ENCODE results near the gene EPYC. TPM values are rescaled to one million over a fixed set of nuclear protein-coding genes. Genes with fewer than 3 reads are reported as not detected.

The EPYC gene
- total and polyA plus RNA-seq, 10 of the 15 experiments (the other 5 are each of a cell fraction or from before 2014, with no cell fraction given): not detected

- ChIA-PET CTCF (no interaction called here), POLR2A (no interaction called here), RAD21 (ENCODE audit: unreplicated experiment) (no interaction called here), SMC1A (ENCODE audit: uncharacterized antibody, unreplicated experiment) (interaction anchor here (1.1 kb wide), 1 partner anchor 124 kb away, joined by 3 read pairs; no protein-coding TSS in a partner anchor)
- Histone ChIP-seq H3K4me2 (ENCODE audit: control insufficient read depth, insufficient read depth) (no peak overlapping the region), H3K4me1 (ENCODE audit: control insufficient read depth, insufficient read depth, low read length) (no peaks in the 10 kb centered on the region), H3K79me2 (ENCODE audit: control insufficient read depth, insufficient read depth, low read length) (no peaks in the 10 kb centered on the region), H3K9ac (ENCODE audit: control insufficient read depth, insufficient read depth, low read length) (no peak overlapping the region), H3K9me3 (replicated peaks; ENCODE audit: control insufficient read depth, insufficient read depth, low read length) (no peaks in the 10 kb centered on the region), H2AFZ (ENCODE audit: control insufficient read depth, low read depth, low read length) (no peak overlapping the region), H4K20me1 (ENCODE audit: control insufficient read depth, insufficient read depth) (no peaks in the 10 kb centered on the region), H3K27ac (ENCODE audit: control insufficient read depth, insufficient read depth) (no peak overlapping the region), H3K4me3 (no peak overlapping the region), H3K36me3 (ENCODE audit: control insufficient read depth in 2 of 2, insufficient read depth in 2 of 2, low read length in 1 of 2) (no peaks in the 10 kb centered on the region), H3K27me3 (replicated peaks in 1 of 2; ENCODE audit: control insufficient read depth in 2 of 2, insufficient read depth in 2 of 2, low read length in 1 of 2) (no peaks in the 10 kb centered on the region; a peak in 1 of 4 replicates)
- DNase-seq (ENCODE audit: low read depth, low spot score): no peak
- no peak for FAIRE-seq
- no peak for ATAC-seq
- no TSS peak for BruUV-seq (replicated peaks)
- no peak for TF ChIP-seq LARP7 (IDR thresholded peaks at IDR 0.05)
- TF ChIP-seq SMARCA5 (IDR thresholded peaks at IDR 0.05): no peak
- TF ChIP-seq KDM1A (IDR thresholded peaks at IDR 0.05; ENCODE audit: borderline replicate concordance): no peak
- no peak for TF ChIP-seq NR2F1 (conservative IDR thresholded peaks at IDR 0.05)
- TF ChIP-seq SMAD1 (IDR thresholded peaks at IDR 0.05; ENCODE audit: low read depth, partially characterized antibody): no peak
- TF ChIP-seq RFX5 (IDR thresholded peaks at IDR 0.05; ENCODE audit: low read depth, low read length): no peak
- intact Hi-C loops (cut with micrococcal nuclease; ENCODE audit: unreplicated experiment) (no loop called here), in situ Hi-C loops (cut with MboI) (loop anchor here (5.0 to 10.0 kb wide), 2 partner anchors 123 to 341 kb away; no protein-coding TSS in a partner anchor)
- 0% methylated on average over 3 of the region's 3 CpGs for WGBS (ENCODE audit: insufficient coverage, insufficient replicate concordance, low lambda C conversion rate, missing lambda C conversion rate)
These were observed 20.7 kb downstream of the EPYC start for GRCh38 chr12:90984114-90984513.

- Histone ChIP-seq H3K36me3 (ENCODE audit: control insufficient read depth in 2 of 2, insufficient read depth in 2 of 2, low read length in 1 of 2) (no peaks in the 10 kb centered on the region), H3K4me1 (ENCODE audit: control insufficient read depth, insufficient read depth, low read length) (no peaks in the 10 kb centered on the region), H3K9ac (ENCODE audit: control insufficient read depth, insufficient read depth, low read length) (no peak overlapping the region), H3K4me3 (no peak overlapping the region), H3K79me2 (ENCODE audit: control insufficient read depth, insufficient read depth, low read length) (no peaks in the 10 kb centered on the region), H3K4me2 (ENCODE audit: control insufficient read depth, insufficient read depth) (no peak overlapping the region), H3K9me3 (replicated peaks; ENCODE audit: control insufficient read depth, insufficient read depth, low read length) (no peaks in the 10 kb centered on the region), H4K20me1 (ENCODE audit: control insufficient read depth, insufficient read depth) (no peaks in the 10 kb centered on the region), H3K27ac (ENCODE audit: control insufficient read depth, insufficient read depth) (no peak overlapping the region), H3K27me3 (replicated peaks in 1 of 2; ENCODE audit: control insufficient read depth in 2 of 2, insufficient read depth in 2 of 2, low read length in 1 of 2) (no peaks in the 10 kb centered on the region; a peak in 1 of 4 replicates), H2AFZ (ENCODE audit: control insufficient read depth, low read depth, low read length) (no peak overlapping the region)
- SMC1A ChIA-PET (ENCODE audit: uncharacterized antibody, unreplicated experiment): interaction anchor here (1.3 kb wide), 1 partner anchor 344 kb away, joined by 3 read pairs; no protein-coding TSS in a partner anchor
- ATAC-seq (no peak), DNase-seq (ENCODE audit: low read depth, low spot score) (no peak), FAIRE-seq (no peak)
- in situ Hi-C loops (cut with MboI) (loop anchor here (5.0 to 10.0 kb wide), 2 partner anchors 125 to 343 kb away; no protein-coding TSS in a partner anchor), intact Hi-C loops (cut with micrococcal nuclease; ENCODE audit: unreplicated experiment) (no loop called here)
- POLR2A ChIA-PET: no interaction called here
- BruUV-seq (replicated peaks): no TSS peak
- RAD21 ChIA-PET (ENCODE audit: unreplicated experiment): no interaction called here
- no peak for TF ChIP-seq HDAC2 (IDR thresholded peaks at IDR 0.05)
- TF ChIP-seq CHD2 (IDR thresholded peaks at IDR 0.05; ENCODE audit: borderline replicate concordance, low read depth, low read length): no peak
- TF ChIP-seq CBX3 (IDR thresholded peaks at IDR 0.05; ENCODE audit: borderline replicate concordance, low read depth): no peak
- TF ChIP-seq SRF (IDR thresholded peaks at IDR 0.05; ENCODE audit: low read depth in 2 of 2, low read length in 2 of 2): no peak
- TF ChIP-seq SMC3 (IDR thresholded peaks at IDR 0.05; ENCODE audit: borderline replicate concordance, low read length): no peak
- no peak for TF ChIP-seq MTA2 (IDR thresholded peaks at IDR 0.05; ENCODE audit: low read depth)
- CTCF ChIA-PET: interaction anchor here (6.1 kb wide), 1 partner anchor 128 kb away, joined by 88 read pairs; the partner anchor contains the start of gene LUM
- 100% methylated on average over 1 of the region's 1 CpG for WGBS (ENCODE audit: insufficient coverage, insufficient replicate concordance, low lambda C conversion rate, missing lambda C conversion rate)
These were observed 22.6 kb downstream of the EPYC start for GRCh38 chr12:90982170-90982569.
